ENCODE measurements around the gene ZNF646. TPM values are rescaled to one million over a fixed set of nuclear protein-coding genes. Genes with fewer than 3 reads are reported as not detected.

ZNF646 gene
- total RNA-seq, 1 donor from 2014 or later = 17.2 TPM

- H3K36me3 Mint-ChIP-seq (ENCODE audit: low read depth, unreplicated experiment) = peaks cover 20% of the 10 kb centered on the region
- H3K27ac Mint-ChIP-seq (ENCODE audit: unreplicated experiment) = no peak overlapping the region
These were observed 37.5 kb upstream of the ZNF646 start for GRCh38 chr16:31036691-31037090.

GRCh38 chr16:31038993-31039392, 35.2 kb upstream of the ZNF646 start:
- H3K27me3 Mint-ChIP-seq (ENCODE audit: low read depth, unreplicated experiment) = no peaks in the 10 kb centered on the region
- Histone ChIP-seq H3K36me3 (ENCODE audit: insufficient read depth, low read length) (peaks cover 14% of the 10 kb centered on the region), H4K20me1 (ENCODE audit: insufficient read depth, low read length) (peaks cover 27% of the 10 kb centered on the region), H3K9me3 (ENCODE audit: insufficient read depth, low read depth, low read length) (no peaks in the 10 kb centered on the region), H3K27me3 (ENCODE audit: insufficient read depth, low read length) (no peaks in the 10 kb centered on the region), H3K79me2 (ENCODE audit: insufficient read depth, low read length) (peaks cover 19% of the 10 kb centered on the region), H3K9ac (ENCODE audit: low read length) (no peak overlapping the region), H3K4me3 (ENCODE audit: insufficient read depth, low read depth, low read length) (no peak overlapping the region), H3K4me2 (ENCODE audit: low read length) (no peak overlapping the region), H3K4me1 (ENCODE audit: insufficient read depth, low read length) (peaks cover 6% of the 10 kb centered on the region), H2AFZ (ENCODE audit: low read depth, low read length) (no peak overlapping the region), H3K27ac (ENCODE audit: low read depth, low read length) (no peak overlapping the region)
- no peak overlapping the region for H3K4me3 Mint-ChIP-seq (ENCODE audit: unreplicated experiment)
- TF ChIP-seq CTCF (IDR thresholded peaks at IDR 0.05; ENCODE audit: insufficient read depth, low read depth, low read length) (no peak), EZH2 (IDR thresholded peaks at IDR 0.05; ENCODE audit: insufficient read depth, low read length) (no peak)
- H3K36me3 Mint-ChIP-seq (ENCODE audit: low read depth, unreplicated experiment) = peaks cover 28% of the 10 kb centered on the region
- FAIRE-seq (no peak), DNase-seq (ENCODE audit: low read depth) (no peak)
- no peak overlapping the region for H3K27ac Mint-ChIP-seq (ENCODE audit: unreplicated experiment)
- H3K4me1 Mint-ChIP-seq (ENCODE audit: low read depth, unreplicated experiment) = peaks cover 5% of the 10 kb centered on the region
- H3K9me3 Mint-ChIP-seq (ENCODE audit: unreplicated experiment) = no peaks in the 10 kb centered on the region

More at GRCh38 chr16:31036691-31037090, 37.5 kb upstream of the ZNF646 start:
- DNase-seq (ENCODE audit: low read depth) (no peak), FAIRE-seq (no peak)
- no peaks in the 10 kb centered on the region for H3K27me3 Mint-ChIP-seq (ENCODE audit: low read depth, unreplicated experiment)
- Histone ChIP-seq H3K4me2 (ENCODE audit: low read length) (no peak overlapping the region), H3K4me3 (ENCODE audit: insufficient read depth, low read depth, low read length) (no peak overlapping the region), H3K79me2 (ENCODE audit: insufficient read depth, low read length) (peaks cover 24% of the 10 kb centered on the region), H3K9ac (ENCODE audit: low read length) (no peak overlapping the region), H2AFZ (ENCODE audit: low read depth, low read length) (no peak overlapping the region), H4K20me1 (ENCODE audit: insufficient read depth, low read length) (peaks cover 19% of the 10 kb centered on the region), H3K27ac (ENCODE audit: low read depth, low read length) (no peak overlapping the region), H3K27me3 (ENCODE audit: insufficient read depth, low read length) (no peaks in the 10 kb centered on the region), H3K9me3 (ENCODE audit: insufficient read depth, low read depth, low read length) (no peaks in the 10 kb centered on the region), H3K4me1 (ENCODE audit: insufficient read depth, low read length) (peaks cover 12% of the 10 kb centered on the region), H3K36me3 (ENCODE audit: insufficient read depth, low read length) (peaks cover 10% of the 10 kb centered on the region)
- H3K4me3 Mint-ChIP-seq (ENCODE audit: unreplicated experiment) = no peak overlapping the region
- peaks cover 16% of the 10 kb centered on the region for H3K4me1 Mint-ChIP-seq (ENCODE audit: low read depth, unreplicated experiment)
- H3K9me3 Mint-ChIP-seq (ENCODE audit: unreplicated experiment) = no peaks in the 10 kb centered on the region
- TF ChIP-seq CTCF (IDR thresholded peaks at IDR 0.05; ENCODE audit: insufficient read depth, low read depth, low read length) (no peak), EZH2 (IDR thresholded peaks at IDR 0.05; ENCODE audit: insufficient read depth, low read length) (no peak)

- H3K27me3 Mint-ChIP-seq (ENCODE audit: low read depth, unreplicated experiment) = no peaks in the 10 kb centered on the region
- Histone ChIP-seq H3K4me2 (ENCODE audit: low read length) (no peak overlapping the region), H3K4me3 (ENCODE audit: insufficient read depth, low read depth, low read length) (no peak overlapping the region), H3K36me3 (ENCODE audit: insufficient read depth, low read length) (peaks cover 11% of the 10 kb centered on the region), H3K27ac (ENCODE audit: low read depth, low read length) (no peak overlapping the region), H3K27me3 (ENCODE audit: insufficient read depth, low read length) (no peaks in the 10 kb centered on the region), H3K4me1 (ENCODE audit: insufficient read depth, low read length) (no peaks in the 10 kb centered on the region), H3K79me2 (ENCODE audit: insufficient read depth, low read length) (no peaks in the 10 kb centered on the region), H3K9me3 (ENCODE audit: insufficient read depth, low read depth, low read length) (no peaks in the 10 kb centered on the region), H2AFZ (ENCODE audit: low read depth, low read length) (no peak overlapping the region), H4K20me1 (ENCODE audit: insufficient read depth, low read length) (peaks cover 8% of the 10 kb centered on the region), H3K9ac (ENCODE audit: low read length) (no peak overlapping the region)
- no peak for FAIRE-seq
- peaks cover 21% of the 10 kb centered on the region for H3K36me3 Mint-ChIP-seq (ENCODE audit: low read depth, unreplicated experiment)
- no peaks in the 10 kb centered on the region for H3K4me1 Mint-ChIP-seq (ENCODE audit: low read depth, unreplicated experiment)
- no peak overlapping the region for H3K4me3 Mint-ChIP-seq (ENCODE audit: unreplicated experiment)
- H3K9me3 Mint-ChIP-seq (ENCODE audit: unreplicated experiment) = no peaks in the 10 kb centered on the region
- H3K27ac Mint-ChIP-seq (ENCODE audit: unreplicated experiment) = no peak overlapping the region
- TF ChIP-seq CTCF (IDR thresholded peaks at IDR 0.05; ENCODE audit: insufficient read depth, low read depth, low read length) (no peak), EZH2 (IDR thresholded peaks at IDR 0.05; ENCODE audit: insufficient read depth, low read length) (no peak)
- DNase-seq (ENCODE audit: low read depth) = no peak
These were observed 31.4 kb upstream of the ZNF646 start for GRCh38 chr16:31042866-31043265.
